Measurements from ENCODE around the gene NAA30.

NAA30 gene

GRCh38 chr14:57392830-57393229, 2.4 kb downstream of the NAA30 start:
- no peak for DNase-seq (ENCODE audit: low spot score)

GRCh38 chr14:57400556-57401494, 10.4 kb downstream of the NAA30 start:
- DNase-seq (ENCODE audit: low spot score), result no peak

- no peak for DNase-seq (ENCODE audit: low spot score)
Measured at GRCh38 chr14:57401501-57401900, 11.1 kb downstream of the NAA30 start.

- DNase-seq (ENCODE audit: low spot score), result no peak
Measured at GRCh38 chr14:57402173-57402852, 11.9 kb downstream of the NAA30 start.

- no peak for DNase-seq (ENCODE audit: low spot score)
Measured at GRCh38 chr14:57403521-57403864, 13.1 kb downstream of the NAA30 start.

GRCh38 chr14:57405562-57405961, 15.2 kb downstream of the NAA30 start:
- no peak for DNase-seq (ENCODE audit: low spot score)

GRCh38 chr14:57408037-57408436, 17.7 kb downstream of the NAA30 start:
- no peak for DNase-seq (ENCODE audit: low spot score)

GRCh38 chr14:57408634-57409033, 18.2 kb downstream of the NAA30 start:
- DNase-seq (ENCODE audit: low spot score), result no peak

GRCh38 chr14:57412341-57412740, 22.0 kb downstream of the NAA30 start:
- no peak for DNase-seq (ENCODE audit: low spot score)

GRCh38 chr14:57413849-57414248, 23.5 kb downstream of the NAA30 start:
- no peak for DNase-seq (ENCODE audit: low spot score)

GRCh38 chr14:57417228-57417627, 26.8 kb downstream of the NAA30 start:
- DNase-seq (ENCODE audit: low spot score), result no peak

GRCh38 chr14:57418999-57419398, 28.6 kb downstream of the NAA30 start:
- DNase-seq (ENCODE audit: low spot score), result no peak

- DNase-seq (ENCODE audit: low spot score), result no peak
Measured at GRCh38 chr14:57420033-57420432, 29.6 kb downstream of the NAA30 start.

GRCh38 chr14:57420986-57421385, 30.6 kb downstream of the NAA30 start:
- no peak for DNase-seq (ENCODE audit: low spot score)

GRCh38 chr14:57435923-57436322, 45.5 kb downstream of the NAA30 start:
- no peak for DNase-seq (ENCODE audit: low spot score)

GRCh38 chr14:57461777-57462320, 71.5 kb downstream of the NAA30 start:
- DNase-seq (ENCODE audit: low spot score), result no peak

- no peak for DNase-seq (ENCODE audit: low spot score)
Measured at GRCh38 chr14:57462551-57462950, 72.2 kb downstream of the NAA30 start.

GRCh38 chr14:57464008-57464730, 73.8 kb downstream of the NAA30 start:
- no peak for DNase-seq (ENCODE audit: low spot score)
